ENCODE measurements around the gene MCF2L. TPM values are rescaled to one million over a fixed set of nuclear protein-coding genes. Genes with fewer than 3 reads are reported as not detected.

MCF2L gene
- total RNA-seq, 8 experiments from 2014 or later = 1.2 to 33.9 (median 24.7) TPM

- in situ Hi-C loops (cut with MboI; ENCODE audit: low pct_unique_long_range_greater_than_20kb in 2 of 9, low sequenced_read_pairs in 9 of 9, unreplicated experiment in 9 of 9) = no loop called here
- WGBS, 10 experiments = 40 to 100% (median 75%) methylated on average over 1 to 6 of the region's 31 CpGs; no CpG with 5 or more reads in 6 of the 10 experiments
- H3K27ac ChIP-seq = no peak overlapping the region
- no peak overlapping the region for H3K4me3 ChIP-seq
- ATAC-seq (replicated peaks in 6 of 8) = no peak
- H3K4me1 ChIP-seq (replicated peaks in 1 of 2) = peaks cover 6 to 9% of the 10 kb centered on the region in 2 donors
These were observed 24.1 kb downstream of the MCF2L start for GRCh38 chr13:112992931-112993680.

- 60 to 94% (median 92%) methylated on average over 1 to 24 of the region's 46 CpGs; no CpG with 5 or more reads in 5 of the 10 experiments for WGBS, 10 experiments
- H3K4me1 ChIP-seq (replicated peaks in 1 of 2) = peaks cover 6 to 9% of the 10 kb centered on the region in 2 donors
- no peak overlapping the region for H3K27ac ChIP-seq
These were observed 25.2 kb downstream of the MCF2L start for GRCh38 chr13:112994084-112994780.

GRCh38 chr13:112994781-112995355 is 25.9 kb downstream of the MCF2L start:
- Histone ChIP-seq H3K4me3 (no peak overlapping the region), H3K4me1 (replicated peaks in 1 of 2) (peaks cover 8 to 9% of the 10 kb centered on the region in 2 donors), H3K27ac (no peak overlapping the region)
- no peak for ATAC-seq (replicated peaks in 6 of 8)
- 45 to 100% (median 80%) methylated on average over 1 to 11 of the region's 34 CpGs; no CpG with 5 or more reads in 4 of the 10 experiments for WGBS, 10 experiments
- in situ Hi-C loops (cut with MboI; ENCODE audit: low pct_unique_long_range_greater_than_20kb in 2 of 9, low sequenced_read_pairs in 9 of 9, unreplicated experiment in 9 of 9) = no loop called here

More at GRCh38 chr13:112994084-112994780, 25.2 kb downstream of the MCF2L start:
- ATAC-seq (replicated peaks in 6 of 8) = no peak
- in situ Hi-C loops (cut with MboI; ENCODE audit: low pct_unique_long_range_greater_than_20kb in 2 of 9, low sequenced_read_pairs in 9 of 9, unreplicated experiment in 9 of 9) = no loop called here
- H3K4me3 ChIP-seq = no peak overlapping the region

GRCh38 chr13:112995395-112996191 is 26.6 kb downstream of the MCF2L start:
- WGBS, 10 experiments = 17 to 100% (median 60%) methylated on average over 1 to 6 of the region's 27 CpGs; no CpG with 5 or more reads in 4 of the 10 experiments
- peak in 5 of 8 experiments; percentile 74 to 85 (median 83) for ATAC-seq (replicated peaks in 6 of 8)
- H3K4me3 ChIP-seq = no peak overlapping the region
- no peak overlapping the region for H3K27ac ChIP-seq
- peaks cover 11 to 12% of the 10 kb centered on the region in 2 donors for H3K4me1 ChIP-seq (replicated peaks in 1 of 2)
- in situ Hi-C loops (cut with MboI; ENCODE audit: low pct_unique_long_range_greater_than_20kb in 2 of 9, low sequenced_read_pairs in 9 of 9, unreplicated experiment in 9 of 9) = no loop called here

- WGBS, 10 experiments = 60 to 92% (median 65%) methylated on average over 1 to 7 of the region's 19 CpGs; no CpG with 5 or more reads in 6 of the 10 experiments
- H3K4me3 ChIP-seq = no peak overlapping the region
- H3K4me1 ChIP-seq (replicated peaks in 1 of 2) = peaks cover 14 to 19% of the 10 kb centered on the region in 2 donors
- in situ Hi-C loops (cut with MboI; ENCODE audit: low pct_unique_long_range_greater_than_20kb in 2 of 9, low sequenced_read_pairs in 9 of 9, unreplicated experiment in 9 of 9) = no loop called here
- H3K27ac ChIP-seq = no peak overlapping the region
- ATAC-seq (replicated peaks in 6 of 8) = no peak
These were observed 27.7 kb downstream of the MCF2L start for GRCh38 chr13:112996671-112997091.

- no peak for ATAC-seq (replicated peaks in 6 of 8)
- Histone ChIP-seq H3K27ac (no peak overlapping the region), H3K4me1 (replicated peaks in 1 of 2) (peaks cover 16 to 27% of the 10 kb centered on the region in 2 donors), H3K4me3 (no peak overlapping the region)
- 40 to 100% (median 90%) methylated on average over 1 to 7 of the region's 30 CpGs; no CpG with 5 or more reads in 2 of the 10 experiments for WGBS, 10 experiments
- in situ Hi-C loops (cut with MboI; ENCODE audit: low pct_unique_long_range_greater_than_20kb in 2 of 9, low sequenced_read_pairs in 9 of 9, unreplicated experiment in 9 of 9) = no loop called here
These were observed 28.4 kb downstream of the MCF2L start for GRCh38 chr13:112997188-112998130.

- Histone ChIP-seq H3K4me1 (replicated peaks in 1 of 2) (peaks cover 21 to 27% of the 10 kb centered on the region in 2 donors), H3K27ac (no peak overlapping the region), H3K4me3 (no peak overlapping the region)
- in situ Hi-C loops (cut with MboI; ENCODE audit: low pct_unique_long_range_greater_than_20kb in 2 of 9, low sequenced_read_pairs in 9 of 9, unreplicated experiment in 9 of 9) = no loop called here
- no peak for ATAC-seq (replicated peaks in 6 of 8)
- WGBS, 10 experiments = 54 to 86% (median 83%) methylated on average over 3 to 9 of the region's 23 CpGs; no CpG with 5 or more reads in 6 of the 10 experiments
These were observed 29.7 kb downstream of the MCF2L start for GRCh38 chr13:112998521-112999280.

- no peak for ATAC-seq (replicated peaks in 6 of 8)
- Histone ChIP-seq H3K4me1 (replicated peaks in 1 of 2) (peaks cover 21 to 27% of the 10 kb centered on the region in 2 donors), H3K27ac (no peak overlapping the region), H3K4me3 (no peak overlapping the region)
- 23 to 88% (median 70%) methylated on average over 1 to 9 of the region's 32 CpGs; no CpG with 5 or more reads in 4 of the 10 experiments for WGBS, 10 experiments
- in situ Hi-C loops (cut with MboI; ENCODE audit: low pct_unique_long_range_greater_than_20kb in 2 of 9, low sequenced_read_pairs in 9 of 9, unreplicated experiment in 9 of 9) = no loop called here
These were observed 30.6 kb downstream of the MCF2L start for GRCh38 chr13:112999414-113000177.

- no peak for ATAC-seq (replicated peaks in 6 of 8)
- Histone ChIP-seq H3K4me3 (no peak overlapping the region), H3K4me1 (replicated peaks in 1 of 2) (peaks cover 21 to 27% of the 10 kb centered on the region in 2 donors), H3K27ac (no peak overlapping the region)
- in situ Hi-C loops (cut with MboI; ENCODE audit: low pct_unique_long_range_greater_than_20kb in 2 of 9, low sequenced_read_pairs in 9 of 9, unreplicated experiment in 9 of 9) = no loop called here
- 40 to 100% (median 73%) methylated on average over 1 to 4 of the region's 14 CpGs; no CpG with 5 or more reads in 5 of the 10 experiments for WGBS, 10 experiments
These were observed 31.6 kb downstream of the MCF2L start for GRCh38 chr13:113000575-113000974.

GRCh38 chr13:113001241-113002140 is 32.5 kb downstream of the MCF2L start:
- Histone ChIP-seq H3K4me1 (replicated peaks in 1 of 2) (peaks cover 15 to 19% of the 10 kb centered on the region in 2 donors), H3K4me3 (peak overlapping the region; percentile 14 to 55 (median 46)), H3K27ac (peak overlapping the region; percentile 40 to 92)
- ATAC-seq (replicated peaks in 6 of 8) = peak; percentile 16 to 98 (median 96)
- in situ Hi-C loops (cut with MboI; ENCODE audit: low pct_unique_long_range_greater_than_20kb in 2 of 9, low sequenced_read_pairs in 9 of 9, unreplicated experiment in 9 of 9) = no loop called here
- 2 to 17% (median 3%) methylated on average over 2 to 11 of the region's 51 CpGs; no CpG with 5 or more reads in 7 of the 10 experiments for WGBS, 10 experiments

Measured in motor neuron (in vitro differentiated cells).